Body of pancreas (tissue), 4 donors: ENCODE data around the gene AP2A2. TPM values are rescaled to one million over a fixed set of nuclear protein-coding genes. Genes with fewer than 3 reads are reported as not detected.

Experiments
- ATAC-seq: fragments of 150-250 bp; one replicate; pipeline ENCODE4 v1.9.1; 2016
- DNase-seq, 4 donors: peaks; one replicate each; pipeline ENCODE4 v3.0.0-alpha.2; 2019
- H3K27ac ChIP-seq, 4 donors: fragments of 200-600 bp; sonication (generic); 1 replicate in 3 of 4; 2 replicates in 1 of 4; pipeline versions ENCODE4 v1.5.1 to v1.6.1; 2016 to 2019; ENCODE audit warnings: mild to moderate bottlenecking in 1 of 4, mixed read lengths in 1 of 4, moderate library complexity in 1 of 4
- H3K27me3 ChIP-seq, 2 donors: fragments of 200-600 bp; sonication (generic); one replicate each; pipeline ENCODE4 v1.6.0; 2016; ENCODE audit warnings: mild to moderate bottlenecking in 1 of 2
- H3K36me3 ChIP-seq, 2 donors: fragments of 200-600 bp; sonication (generic); replicated peaks in 1 of 2; 2 replicates each; pipeline ENCODE4 v1.5.1; 2016; ENCODE audit warnings: low read depth in 2 of 2; ENCODE audit not compliant: insufficient read depth in 1 of 2
- H3K4me1 ChIP-seq: fragments of 200-600 bp; sonication (generic); one replicate; pipeline ENCODE4 v1.6.0; 2016
- H3K4me3 ChIP-seq, 2 donors: fragments of 200-600 bp; sonication (generic); 1 replicate in 1 of 2; 2 replicates in 1 of 2; pipeline ENCODE4 v1.5.1; 2016 to 2019
- H3K9me3 ChIP-seq, 3 donors: fragments of 200-600 bp; sonication (generic); 1 replicate in 2 of 3; 2 replicates in 1 of 3; pipeline ENCODE4 v1.5.1; 2016
- POLR2A ChIP-seq, 3 donors: fragments of 450-650 bp; IDR thresholded peaks; one replicate each; pipeline ENCODE4 v1.6.1; 2016; ENCODE audit warnings: antibody characterized with exemption in 3 of 3, mild to moderate bottlenecking in 2 of 3
- WGBS, 2 donors: methylation state at CpG; one replicate each; pipeline ENCODE4 v1.1.5; 2017; 5-methylcytosine and 5-hydroxymethylcytosine counted together
- intact Hi-C: fragments of 100-400 bp; cut with DNase I; formaldehyde crosslinking; loops from one replicate; pipeline ENCODE4 v1.15.1; 2023
- total RNA-seq, 2 donors: library from RNA; depleted of rRNA; stranded (reverse); fragments of >200 nt; gene quantifications; one replicate each; pipeline ENCODE4 v1.1.0, GENCODE V29; 2016
- TF ChIP-seq, protein P1 (sequence below), 7 experiments: fragments of 450-650 bp in 4 of 7; fragments of 200-600 bp in 3 of 7; sonication (generic) in 3 of 7; IDR thresholded peaks; one replicate each; pipeline ENCODE4 v1.5.1; 2016 to 2019; ENCODE audit warnings: antibody characterized with exemption in 7 of 7

The AP2A2 gene
- 10 to 100 TPM; 40.7 to 77.8 TPM for total RNA-seq

- no peaks in the 10 kb centered on the region for H3K27me3 ChIP-seq
- peak within 1 kb of the TSS; percentile 56 to 72 for H3K4me3 ChIP-seq
- H3K36me3 ChIP-seq: no peaks in the 10 kb centered on the region
- H3K9me3 ChIP-seq: no peaks in the 10 kb centered on the region
- TF ChIP-seq, protein P1, sequence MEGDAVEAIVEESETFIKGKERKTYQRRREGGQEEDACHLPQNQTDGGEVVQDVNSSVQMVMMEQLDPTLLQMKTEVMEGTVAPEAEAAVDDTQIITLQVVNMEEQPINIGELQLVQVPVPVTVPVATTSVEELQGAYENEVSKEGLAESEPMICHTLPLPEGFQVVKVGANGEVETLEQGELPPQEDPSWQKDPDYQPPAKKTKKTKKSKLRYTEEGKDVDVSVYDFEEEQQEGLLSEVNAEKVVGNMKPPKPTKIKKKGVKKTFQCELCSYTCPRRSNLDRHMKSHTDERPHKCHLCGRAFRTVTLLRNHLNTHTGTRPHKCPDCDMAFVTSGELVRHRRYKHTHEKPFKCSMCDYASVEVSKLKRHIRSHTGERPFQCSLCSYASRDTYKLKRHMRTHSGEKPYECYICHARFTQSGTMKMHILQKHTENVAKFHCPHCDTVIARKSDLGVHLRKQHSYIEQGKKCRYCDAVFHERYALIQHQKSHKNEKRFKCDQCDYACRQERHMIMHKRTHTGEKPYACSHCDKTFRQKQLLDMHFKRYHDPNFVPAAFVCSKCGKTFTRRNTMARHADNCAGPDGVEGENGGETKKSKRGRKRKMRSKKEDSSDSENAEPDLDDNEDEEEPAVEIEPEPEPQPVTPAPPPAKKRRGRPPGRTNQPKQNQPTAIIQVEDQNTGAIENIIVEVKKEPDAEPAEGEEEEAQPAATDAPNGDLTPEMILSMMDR (IDR thresholded peaks at IDR 0.05): peak; percentile 32 to 99 (median 82)
- peak; percentile 54 to 73 (median 59) for TF ChIP-seq POLR2A (IDR thresholded peaks at IDR 0.05)
- peaks cover 27% of the 10 kb centered on the region for H3K4me1 ChIP-seq
- intact Hi-C loops: no loop called here
- WGBS, 2 donors: 3% methylated on average over 67 of the region's 124 CpGs; no CpG with 5 or more reads in 1 of the 2 donors
- ATAC-seq: peak; percentile 96
- peak within 1 kb of the TSS; percentile 66 to 95 (median 86) for H3K27ac ChIP-seq
- DNase-seq: peak; percentile 90 to 92 (median 92)
These were observed at the start of gene AP2A2 for GRCh38 chr11:925496-926301. AP2A2 (plus strand) TSS chr11:925870; CDS start chr11:926022, 152 bp downstream.

DNA sequence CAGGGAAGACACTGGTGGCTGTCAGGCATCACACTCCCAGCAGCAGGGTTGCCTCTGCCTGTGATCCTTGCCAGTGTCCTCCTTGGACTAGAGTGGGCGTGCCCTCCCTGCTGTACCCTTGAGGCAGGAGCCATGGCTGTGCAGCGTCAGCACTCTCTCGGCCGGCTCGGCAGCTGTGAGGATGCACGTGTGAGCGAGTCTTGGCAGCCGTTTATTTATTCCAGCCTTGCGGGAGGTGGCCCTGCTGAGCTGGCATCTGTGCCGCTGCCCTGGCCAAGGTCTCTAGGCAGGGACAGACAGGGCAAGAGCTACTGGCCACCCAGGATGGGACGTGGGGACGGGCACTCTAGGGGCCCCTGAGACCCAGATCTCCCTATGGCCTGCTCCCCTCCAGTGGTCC lies 49.1 kb upstream of the AP2A2 start:
- Histone ChIP-seq H3K36me3 (no peaks in the 10 kb centered on the region), H3K27me3 (no peaks in the 10 kb centered on the region), H3K9me3 (no peaks in the 10 kb centered on the region), H3K27ac (peak overlapping the region in 1 of 4 donors; percentile 26), H3K4me3 (no peak overlapping the region), H3K4me1 (peaks cover 18% of the 10 kb centered on the region)
- intact Hi-C loops: no loop called here
- DNase-seq (peak; percentile 76 to 88 (median 86)), ATAC-seq (peak; percentile 88)
- 23 to 40% methylated on average over 5 to 12 of the region's 12 CpGs for WGBS, 2 donors
- TF ChIP-seq, protein P1 (IDR thresholded peaks at IDR 0.05): no peak
- TF ChIP-seq POLR2A (IDR thresholded peaks at IDR 0.05): no peak

GRCh38 chr11:877565-877964 lies 48.1 kb upstream of the AP2A2 start:
- DNase-seq: no peak
- 92 to 93% methylated on average over 11 of the region's 11 CpGs for WGBS, 2 donors
- H3K27me3 ChIP-seq: no peaks in the 10 kb centered on the region
- intact Hi-C loops: no loop called here
- H3K36me3 ChIP-seq: no peaks in the 10 kb centered on the region
- peaks cover 18% of the 10 kb centered on the region for H3K4me1 ChIP-seq
- TF ChIP-seq, protein P1 (IDR thresholded peaks at IDR 0.05): no peak
- TF ChIP-seq POLR2A (IDR thresholded peaks at IDR 0.05): no peak
- no peaks in the 10 kb centered on the region for H3K9me3 ChIP-seq
- ATAC-seq: no peak
- H3K27ac ChIP-seq: no peak overlapping the region
- H3K4me3 ChIP-seq: no peak overlapping the region

DNA sequence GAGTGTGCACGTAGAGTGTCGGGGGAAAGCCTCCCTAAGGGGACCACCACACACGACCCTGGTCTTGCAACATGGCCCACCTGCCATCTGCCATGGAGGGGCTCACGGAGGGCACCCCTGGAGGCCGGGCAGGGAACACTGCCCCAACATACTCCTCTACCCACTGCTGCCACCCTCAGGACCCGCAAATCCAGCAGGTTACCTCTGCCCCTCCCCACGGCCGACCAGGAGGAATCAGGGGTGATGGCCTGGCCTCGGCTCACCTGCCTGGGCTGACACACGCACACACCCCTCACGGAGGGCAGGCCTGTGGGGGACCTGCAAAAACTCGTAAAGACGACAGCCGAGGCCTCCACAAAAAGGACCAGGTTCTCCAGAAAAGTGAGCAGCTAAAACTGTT lies 45.2 kb upstream of the AP2A2 start:
- WGBS, 2 donors: 85 to 100% methylated on average over 1 to 14 of the region's 14 CpGs
- no peak for TF ChIP-seq POLR2A (IDR thresholded peaks at IDR 0.05)
- TF ChIP-seq, protein P1 (IDR thresholded peaks at IDR 0.05): no peak
- no peak for ATAC-seq
- peaks cover 16% of the 10 kb centered on the region for H3K4me1 ChIP-seq
- H3K27ac ChIP-seq: no peak overlapping the region
- no peaks in the 10 kb centered on the region for H3K9me3 ChIP-seq
- DNase-seq: no peak
- no peaks in the 10 kb centered on the region for H3K36me3 ChIP-seq
- H3K27me3 ChIP-seq: no peaks in the 10 kb centered on the region
- no peak overlapping the region for H3K4me3 ChIP-seq
- intact Hi-C loops: no loop called here
